ENCODE measurements around the gene ZMAT5. TPM values are rescaled to one million over a fixed set of nuclear protein-coding genes. Genes with fewer than 3 reads are reported as not detected.

Gene ZMAT5
- total and polyA plus RNA-seq, 2 of the 13 experiments (the other 11 are each of a cell fraction or from before 2014, with no cell fraction given): 20.7 to 27.8 TPM

- ATAC-seq (no peak), FAIRE-seq (no peak), DNase-seq (ENCODE audit: low spot score) (no peak)
- H3K4me3 ChIP-seq (replicated peaks in 1 of 3; ENCODE audit: insufficient read depth in 1 of 3, low read depth in 2 of 3, low read length in 3 of 3): peak overlapping the region in 1 of 3 experiments; percentile 40; a peak in 1 of 6 replicates
- no peak overlapping the region for H3K27ac ChIP-seq (ENCODE audit: extremely low read length, insufficient read depth, low read length)
- H3K9me3 ChIP-seq (ENCODE audit: low read length): no peaks in the 10 kb centered on the region
- H3K36me3 ChIP-seq (replicated peaks in 1 of 2; ENCODE audit: control insufficient read depth in 1 of 2, insufficient read depth in 2 of 2, low read length in 2 of 2): no peaks in the 10 kb centered on the region
- no TSS peak for BruUV-seq (replicated peaks)
- H3K4me1 ChIP-seq (ENCODE audit: insufficient read depth, low read length): peaks cover 8% of the 10 kb centered on the region; the same call in 1 of the 2 replicates
- in situ Hi-C loops (cut with HindIII; ENCODE audit: extremely low pct_ligation_motif_present, low pct_unique_long_range_greater_than_20kb): no loop called here
- no peak overlapping the region for H2AFZ ChIP-seq (ENCODE audit: low read length)
- intact Hi-C loops (cut with micrococcal nuclease; ENCODE audit: unreplicated experiment): no loop called here
- H3K27me3 ChIP-seq (ENCODE audit: control insufficient read depth in 1 of 2, insufficient read depth in 2 of 2, low read length in 2 of 2): peaks cover 26 to 69% of the 10 kb centered on the region in 2 experiments
- TF ChIP-seq NR1H2 (CRISPR knock-in tag; IDR thresholded peaks at IDR 0.05; ENCODE audit: borderline replicate concordance, low read depth) (no peak), ZNF329 (CRISPR knock-in tag; IDR thresholded peaks at IDR 0.05; ENCODE audit: low read depth) (peak; percentile 72; the same call in 1 of the 2 replicates)
- 8% methylated on average over 14 of the region's 53 CpGs for WGBS (ENCODE audit: low lambda C conversion rate)
- peak overlapping the region; percentile 27; the same call in 1 of the 2 replicates for H3K4me2 ChIP-seq (ENCODE audit: low read depth, low read length)
- no peaks in the 10 kb centered on the region for H3K79me2 ChIP-seq (ENCODE audit: insufficient read depth, low read length)
- CTCF ChIA-PET (ENCODE audit: low intra/inter-chr PET ratio, low total read pairs): no interaction called here
- peaks cover 25% of the 10 kb centered on the region; the same call in 1 of the 2 replicates for H4K20me1 ChIP-seq (ENCODE audit: insufficient read depth, low read length)
- H3K9ac ChIP-seq (ENCODE audit: insufficient read depth, low read depth, low read length): no peak overlapping the region
- POLR2A ChIA-PET: no interaction called here
Observed at GRCh38 chr22:29720811-29721323, 45.9 kb downstream of the ZMAT5 start.

GRCh38 chr22:29719899-29720645 is 46.7 kb downstream of the ZMAT5 start, which contains the start of gene CABP7:
Gene CABP7 (plus strand): TSS chr22:29720003. CDS start chr22:29720425, 422 bp downstream.
- BruUV-seq (replicated peaks): no TSS peak
- intact Hi-C loops (cut with micrococcal nuclease; ENCODE audit: unreplicated experiment) (no loop called here), in situ Hi-C loops (cut with HindIII; ENCODE audit: extremely low pct_ligation_motif_present, low pct_unique_long_range_greater_than_20kb) (no loop called here)
- ATAC-seq: no peak
- no peak for DNase-seq (ENCODE audit: low spot score)
- no peak for FAIRE-seq
- no peaks in the 10 kb centered on the region for H3K79me2 ChIP-seq (ENCODE audit: insufficient read depth, low read length)
- POLR2A ChIA-PET: no interaction called here
- H3K4me3 ChIP-seq (replicated peaks in 1 of 3; ENCODE audit: insufficient read depth in 1 of 3, low read depth in 2 of 3, low read length in 3 of 3): peak within 1 kb of the TSS in 1 of 3 experiments; percentile 40; a peak in 1 of 6 replicates
- peak within 1 kb of the TSS; percentile 27 for H3K4me2 ChIP-seq (ENCODE audit: low read depth, low read length)
- no peak within 1 kb of the TSS for H2AFZ ChIP-seq (ENCODE audit: low read length)
- peaks cover 11% of the 10 kb centered on the region; the same call in 1 of the 2 replicates for H3K4me1 ChIP-seq (ENCODE audit: insufficient read depth, low read length)
- CTCF ChIA-PET (ENCODE audit: low intra/inter-chr PET ratio, low total read pairs): no interaction called here
- no peak for TF ChIP-seq ZNF570 (CRISPR knock-in tag; IDR thresholded peaks at IDR 0.05; ENCODE audit: borderline replicate concordance)
- TF ChIP-seq ZNF232 (CRISPR knock-in tag; IDR thresholded peaks at IDR 0.05; ENCODE audit: borderline replicate concordance): no peak
- no peak for TF ChIP-seq NR3C1 (CRISPR knock-in tag; IDR thresholded peaks at IDR 0.05)
- no peak for TF ChIP-seq TERF1 (CRISPR knock-in tag; IDR thresholded peaks at IDR 0.05)
- no peak for TF ChIP-seq ZNF589 (CRISPR knock-in tag; conservative IDR thresholded peaks at IDR 0.05)
- no peak for TF ChIP-seq HNRNPH1 (optimal IDR thresholded peaks at IDR 0.05; ENCODE audit: low read depth, low read length)
- no peak for TF ChIP-seq ZNF788 (CRISPR knock-in tag; IDR thresholded peaks at IDR 0.05; ENCODE audit: borderline replicate concordance)
- no peak for TF ChIP-seq SCMH1 (CRISPR knock-in tag; IDR thresholded peaks at IDR 0.05; ENCODE audit: borderline replicate concordance)
- no peak for TF ChIP-seq ZNF614 (CRISPR knock-in tag; IDR thresholded peaks at IDR 0.05; ENCODE audit: borderline replicate concordance)
- no peaks in the 10 kb centered on the region for H3K36me3 ChIP-seq (replicated peaks in 1 of 2; ENCODE audit: control insufficient read depth in 1 of 2, insufficient read depth in 2 of 2, low read length in 2 of 2)
- no peak within 1 kb of the TSS for H3K9ac ChIP-seq (ENCODE audit: insufficient read depth, low read depth, low read length)
- peaks cover 29% of the 10 kb centered on the region; the same call in 1 of the 2 replicates for H4K20me1 ChIP-seq (ENCODE audit: insufficient read depth, low read length)
- no peak within 1 kb of the TSS for H3K27ac ChIP-seq (ENCODE audit: extremely low read length, insufficient read depth, low read length)
- no peaks in the 10 kb centered on the region for H3K9me3 ChIP-seq (ENCODE audit: low read length)
- 5% methylated on average over 22 of the region's 115 CpGs for WGBS (ENCODE audit: low lambda C conversion rate)
- peaks cover 21 to 68% of the 10 kb centered on the region in 2 experiments for H3K27me3 ChIP-seq (ENCODE audit: control insufficient read depth in 1 of 2, insufficient read depth in 2 of 2, low read length in 2 of 2)
